Measurements from ENCODE around the gene LMO1.

Gene LMO1

DNA sequence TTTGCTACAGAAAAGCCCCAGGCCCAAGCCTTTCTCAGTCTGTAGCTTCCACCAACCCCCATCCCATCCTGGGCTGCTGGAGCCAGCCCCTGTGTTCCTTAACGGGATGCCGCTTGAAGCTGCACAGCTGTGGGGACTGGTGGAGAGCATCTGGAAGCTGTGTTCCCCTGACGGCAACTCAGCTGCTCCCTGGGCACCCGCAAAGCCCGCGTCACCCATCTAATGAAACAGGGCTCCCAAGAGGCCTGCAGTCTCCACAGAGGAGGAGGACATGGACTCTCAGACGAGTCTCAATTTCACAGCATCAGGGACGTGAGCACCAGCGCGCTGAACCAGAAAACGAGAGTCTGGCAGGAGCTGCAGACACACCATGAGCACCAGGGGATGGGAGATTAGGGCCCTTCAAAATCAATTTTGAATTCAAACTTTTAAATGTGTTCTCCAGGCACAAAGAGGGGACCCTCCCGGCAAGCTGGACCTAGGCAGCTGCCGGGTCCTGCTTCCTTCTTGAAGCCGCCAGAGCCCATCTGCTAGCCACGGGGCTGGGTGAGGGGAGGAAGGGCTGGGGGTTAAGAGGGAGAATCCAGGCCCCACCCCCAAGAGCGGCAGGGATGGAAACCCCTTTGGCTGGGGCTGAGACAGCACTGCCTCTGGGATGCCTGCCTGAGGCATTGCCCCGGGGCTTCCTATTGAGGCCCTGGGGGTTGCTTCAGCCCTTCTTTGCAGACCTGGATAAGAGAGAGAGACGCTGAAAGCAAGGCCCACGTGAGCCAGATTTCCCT, 21.0 kb downstream of the LMO1 start:
- DNase-seq (ENCODE audit: low read depth in 2 of 2), result no peak

DNA sequence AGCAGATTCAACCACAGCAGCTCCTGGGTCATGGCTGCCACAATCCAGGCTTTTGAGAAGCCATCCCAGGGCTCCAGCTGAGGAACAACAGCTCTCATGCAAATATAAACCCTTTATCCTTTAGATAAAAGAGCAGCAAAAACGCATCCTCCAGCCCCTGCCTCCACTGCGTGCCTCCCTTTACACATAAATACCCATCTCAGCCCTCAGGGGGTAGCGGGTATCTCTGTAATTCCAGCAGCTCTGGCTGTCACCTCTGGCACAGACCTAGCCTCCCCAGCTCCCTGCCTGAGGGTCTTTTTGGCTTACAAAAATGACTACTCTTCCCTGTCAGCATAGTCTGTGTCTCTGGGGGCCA, 21.6 kb downstream of the LMO1 start:
- DNase-seq (ENCODE audit: low read depth in 2 of 2), result no peak

DNA sequence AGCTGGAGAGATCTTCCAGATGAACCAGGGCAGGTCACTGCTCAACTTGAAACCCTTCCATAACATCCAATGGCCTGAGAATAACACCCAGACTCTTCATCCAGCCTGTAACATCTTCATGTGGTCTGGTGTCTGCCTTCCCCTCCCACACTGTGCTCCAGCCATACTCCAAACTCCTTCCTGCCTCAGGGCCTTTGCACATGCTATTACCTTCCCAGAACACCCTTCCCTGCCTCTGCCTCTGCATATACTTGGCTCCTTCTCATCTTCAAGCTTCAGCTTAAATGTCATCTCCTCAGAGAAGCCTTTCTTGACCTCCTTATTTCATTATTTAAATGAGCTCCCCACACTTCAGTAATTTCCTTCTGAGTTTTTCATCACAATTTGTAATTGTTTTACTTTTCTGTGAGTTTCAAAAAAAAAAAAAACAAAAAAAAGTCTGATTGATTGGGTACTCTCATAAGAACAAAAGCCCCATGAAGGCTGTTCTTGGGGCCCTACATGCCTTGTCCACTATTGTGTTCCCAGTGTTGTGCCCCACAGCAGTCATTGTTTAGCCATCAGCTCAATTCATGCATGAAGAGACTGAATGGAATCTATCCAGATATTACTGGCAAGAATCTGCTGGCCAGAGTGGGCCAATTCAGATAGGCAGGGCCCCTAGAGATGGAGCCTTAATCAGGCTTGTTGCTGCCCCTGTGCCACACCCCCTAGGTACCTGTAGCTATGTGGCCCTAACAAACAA, 22.1 kb downstream of the LMO1 start:
- no peak for DNase-seq (ENCODE audit: low read depth in 2 of 2)

DNA sequence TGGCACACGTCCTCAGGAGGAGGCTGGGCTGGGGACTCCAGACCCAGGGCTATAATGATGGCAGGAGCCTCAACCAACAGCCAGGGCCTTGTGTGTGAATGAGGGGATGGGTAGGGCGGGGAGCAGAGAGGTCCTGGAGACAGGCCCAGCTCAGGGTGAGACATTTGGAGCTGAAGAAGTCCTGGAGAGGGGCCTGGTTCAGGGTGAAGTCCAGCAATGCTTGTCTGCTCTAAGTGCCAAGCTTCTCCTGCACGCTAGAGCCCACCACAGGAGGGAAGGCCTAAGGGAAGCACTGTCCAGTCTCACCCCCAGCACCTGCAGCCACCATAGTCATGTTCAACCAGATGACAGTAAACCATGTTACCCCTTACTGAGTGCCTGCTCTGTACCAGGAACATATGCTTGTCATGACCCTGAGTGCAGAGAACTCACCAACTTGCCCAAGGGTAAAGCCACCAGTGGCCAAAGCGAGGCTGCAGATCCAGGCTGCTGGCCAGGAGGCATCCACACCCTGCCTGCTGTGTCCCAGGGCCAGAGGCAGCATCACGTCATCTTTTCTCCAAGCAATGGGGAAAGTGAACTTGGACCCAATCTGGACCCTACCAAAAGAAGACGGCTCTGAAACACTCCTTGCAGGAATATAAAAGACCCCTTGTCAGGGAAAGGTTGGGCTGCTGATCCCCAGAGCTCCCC, 24.0 kb downstream of the LMO1 start:
- no peak for DNase-seq (ENCODE audit: low read depth in 2 of 2)

DNA sequence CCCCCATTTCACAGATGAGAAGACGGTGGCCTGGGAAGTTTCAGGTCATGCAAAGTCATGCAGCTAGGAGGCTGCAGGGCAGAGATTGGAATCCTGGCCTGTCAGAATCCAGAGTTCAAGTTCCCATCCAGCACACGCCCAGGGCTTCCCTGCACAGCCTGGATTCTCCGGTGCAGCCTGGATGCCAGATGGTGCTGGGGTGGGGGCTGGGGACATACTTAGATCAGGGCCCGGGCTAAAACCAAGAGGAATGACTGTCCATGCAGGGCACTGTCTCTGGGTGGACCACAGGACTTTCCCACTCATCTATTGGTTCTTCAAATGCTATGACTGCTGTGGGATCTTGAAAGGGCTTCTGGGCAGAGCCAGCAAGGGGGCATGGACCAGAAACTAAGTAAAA, 24.6 kb downstream of the LMO1 start:
- no peak for DNase-seq (ENCODE audit: low read depth in 2 of 2)

DNA sequence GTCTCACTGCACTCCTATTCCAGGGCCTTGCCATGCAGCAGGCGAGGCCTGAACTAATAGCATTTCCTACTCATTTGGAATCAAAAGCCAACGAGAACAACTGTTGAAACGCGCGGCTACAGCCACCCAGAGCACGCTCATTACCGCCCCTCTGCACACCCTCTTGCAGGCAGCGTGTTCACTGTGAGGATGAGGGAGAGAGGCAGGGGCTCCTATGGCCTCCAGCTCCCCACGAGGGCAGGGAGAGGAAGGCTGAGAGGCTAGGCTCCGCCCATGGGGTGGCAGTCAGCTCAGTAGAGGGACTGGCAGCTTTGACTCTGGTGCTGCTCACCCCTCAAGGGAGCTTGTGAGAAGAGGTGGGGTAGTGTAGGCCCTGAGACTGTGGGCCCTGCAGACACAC, 26.2 kb downstream of the LMO1 start:
- no peak for DNase-seq (ENCODE audit: low read depth in 2 of 2)

DNA sequence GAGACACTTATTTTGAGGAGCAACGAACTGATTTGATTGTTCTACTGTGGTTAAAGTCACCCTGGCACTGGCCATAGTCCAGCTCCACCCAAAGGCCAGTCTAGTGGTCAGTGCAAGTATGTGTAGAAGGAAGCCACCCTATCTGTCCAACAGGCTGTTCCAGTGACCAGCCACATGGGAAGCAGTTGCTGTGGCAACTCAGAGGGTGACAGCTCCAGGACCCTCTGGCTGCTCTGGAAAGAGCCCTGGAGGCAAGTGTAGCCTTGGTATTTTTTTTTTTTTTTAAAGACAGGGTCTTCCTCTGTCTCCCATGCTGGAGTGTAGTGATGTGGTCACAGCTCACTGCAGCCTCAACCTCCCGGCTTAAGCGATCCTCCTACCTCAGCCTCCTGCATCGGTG, 27.8 kb downstream of the LMO1 start:
- DNase-seq (ENCODE audit: low read depth in 2 of 2), result no peak

DNA sequence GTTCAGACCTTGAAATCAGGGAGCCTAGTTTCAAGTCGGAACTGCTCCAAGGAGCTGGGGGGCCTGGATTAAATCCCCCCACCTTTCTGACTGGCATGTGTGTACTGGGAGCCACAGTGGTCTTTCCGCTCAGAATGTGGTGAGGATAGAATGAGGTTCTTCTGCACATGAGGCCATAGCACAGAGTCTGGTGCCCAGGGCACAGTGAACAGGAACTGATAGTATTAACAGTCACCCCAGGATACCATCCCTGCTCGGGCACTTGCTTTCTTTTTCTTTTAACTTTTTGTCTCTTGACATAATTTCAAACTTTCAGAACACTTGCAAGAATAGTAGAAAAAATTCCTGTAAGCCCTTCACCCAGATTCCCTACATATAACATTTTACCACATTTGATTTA, 28.8 kb downstream of the LMO1 start:
- no peak for DNase-seq (ENCODE audit: low read depth in 2 of 2)

DNA sequence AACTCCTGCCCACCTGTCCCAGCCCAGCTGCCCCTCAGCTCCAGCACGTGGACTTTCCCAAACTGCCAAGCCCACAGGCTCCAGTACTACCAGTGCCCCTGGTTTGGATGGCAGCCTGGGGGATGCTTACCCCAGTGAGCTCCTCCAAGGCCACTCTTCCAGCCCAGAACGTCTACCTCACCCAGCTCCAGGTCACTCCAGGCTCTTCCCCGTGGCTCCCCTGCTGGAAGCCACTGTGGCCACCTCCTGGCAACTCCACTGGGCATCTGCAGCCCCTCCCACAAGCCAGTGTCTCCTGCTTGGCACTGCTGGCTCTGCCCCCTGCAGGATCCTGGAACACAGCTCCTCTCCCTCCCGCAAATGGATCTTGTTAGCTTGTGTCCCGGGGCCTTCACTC, 29.3 kb downstream of the LMO1 start:
- DNase-seq (ENCODE audit: low read depth in 2 of 2), result no peak

DNA sequence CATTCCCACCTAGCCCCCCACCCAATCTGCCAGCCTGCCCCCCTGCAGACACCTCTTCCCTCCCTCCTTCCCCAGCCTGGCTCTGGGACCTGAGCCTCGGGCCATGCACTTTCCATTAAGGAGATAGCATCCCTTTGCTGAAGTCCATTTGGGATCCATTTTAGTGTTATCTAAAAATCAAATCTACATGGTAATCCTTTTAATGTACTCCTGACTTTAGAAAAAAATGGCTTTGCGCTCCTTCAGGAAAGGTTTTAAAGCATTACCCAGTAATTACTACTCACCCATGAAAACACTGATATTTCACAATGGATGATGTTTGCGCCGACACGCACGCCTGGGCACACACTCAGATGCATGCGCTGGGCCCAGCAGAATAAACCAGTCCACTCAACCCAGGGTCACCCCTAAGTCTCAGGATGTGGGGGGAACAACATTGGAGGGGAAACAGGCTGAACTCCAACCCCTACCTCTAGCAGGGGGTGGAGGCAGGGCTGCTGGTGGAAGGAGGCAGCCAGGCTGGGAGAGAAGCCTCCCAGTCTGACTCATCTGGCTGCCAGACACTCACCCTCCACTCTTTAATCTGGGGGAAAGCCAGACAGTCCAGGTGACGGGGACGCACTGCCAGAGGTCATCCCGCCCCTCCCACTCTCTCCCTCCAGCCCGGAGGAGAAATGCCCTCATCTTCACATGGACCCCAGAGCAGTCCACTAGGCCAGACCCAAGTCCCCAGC, 29.8 kb downstream of the LMO1 start:
- no peak for DNase-seq (ENCODE audit: low read depth in 2 of 2)

DNA sequence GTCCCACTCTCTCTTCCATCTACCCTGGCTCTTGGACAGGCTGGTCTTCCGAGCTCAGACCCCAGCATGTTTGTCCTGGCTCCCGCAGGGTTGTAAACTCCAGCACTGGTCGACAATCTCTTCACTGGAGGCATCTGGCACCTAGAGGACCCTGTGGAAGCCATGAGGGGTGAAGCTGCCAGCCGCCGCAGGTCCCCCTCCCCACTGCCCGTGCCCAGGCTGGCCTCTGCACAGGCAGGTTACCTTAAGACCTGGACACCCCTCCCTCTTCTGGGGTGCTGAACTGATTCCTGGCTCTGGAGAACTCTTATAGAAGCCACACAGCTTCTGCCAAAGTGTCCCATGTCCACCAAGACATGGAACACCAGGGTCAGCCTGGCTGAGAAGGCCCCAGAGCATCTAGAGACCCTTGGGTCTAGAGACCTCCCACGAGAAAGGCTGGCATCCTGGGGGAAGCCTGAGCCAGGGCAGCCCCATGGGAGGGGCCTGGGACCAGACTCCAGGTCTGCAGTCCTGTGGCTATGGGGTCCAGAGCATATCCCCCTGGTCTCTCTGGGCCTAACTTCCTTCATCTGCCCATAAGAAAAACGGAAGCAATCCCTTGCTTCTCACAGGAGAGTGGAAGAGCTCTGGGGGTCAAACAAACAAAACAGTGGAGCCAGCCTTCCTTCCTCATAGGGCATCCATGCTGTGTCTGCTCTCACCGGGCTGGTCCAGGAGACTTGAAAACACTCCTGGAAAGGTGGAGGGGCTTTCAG, 30.6 kb downstream of the LMO1 start:
- DNase-seq (ENCODE audit: low read depth in 2 of 2), result no peak

DNA sequence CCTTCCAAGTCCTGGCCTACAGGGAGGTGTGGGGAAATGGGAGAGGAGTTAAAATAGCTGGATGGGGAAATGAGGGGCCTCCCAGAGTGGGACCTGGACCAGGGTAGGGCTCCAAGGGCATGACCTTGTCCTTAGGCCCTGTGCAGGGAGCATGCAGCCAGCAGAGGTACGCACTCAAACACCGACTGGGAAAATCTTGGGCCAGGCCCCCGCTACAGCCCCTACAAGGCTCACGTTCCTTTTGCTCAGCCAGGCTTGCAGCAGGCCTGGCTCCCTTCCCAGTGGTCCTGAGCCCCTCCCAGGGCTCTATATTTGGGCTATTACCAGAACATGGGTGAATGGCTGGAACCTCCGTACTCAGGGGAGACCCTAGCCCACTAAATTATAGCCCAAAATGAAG, 31.3 kb downstream of the LMO1 start:
- no peak for DNase-seq (ENCODE audit: low read depth in 2 of 2)

DNA sequence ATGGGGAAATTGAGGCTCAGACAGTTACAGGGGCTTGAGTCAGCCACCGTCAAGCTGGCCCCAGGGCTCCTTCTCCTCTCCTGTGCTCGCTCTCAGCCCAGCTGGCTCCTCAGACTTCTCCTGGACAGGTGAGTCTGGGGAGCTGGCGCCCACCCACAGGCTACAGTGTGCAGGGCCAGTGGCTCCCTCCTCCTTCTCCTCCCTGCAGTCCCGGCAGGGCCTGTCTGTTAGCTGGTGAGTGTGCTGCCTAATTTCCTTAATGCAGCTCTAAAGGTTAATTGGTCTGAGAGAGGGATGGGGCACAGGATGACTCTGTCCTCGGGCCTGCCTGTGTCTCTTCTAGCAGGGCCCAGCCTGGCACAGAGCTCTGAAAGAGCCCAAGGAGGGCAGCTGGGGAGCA, 31.7 kb downstream of the LMO1 start:
- no peak for DNase-seq (ENCODE audit: low read depth in 2 of 2)

DNA sequence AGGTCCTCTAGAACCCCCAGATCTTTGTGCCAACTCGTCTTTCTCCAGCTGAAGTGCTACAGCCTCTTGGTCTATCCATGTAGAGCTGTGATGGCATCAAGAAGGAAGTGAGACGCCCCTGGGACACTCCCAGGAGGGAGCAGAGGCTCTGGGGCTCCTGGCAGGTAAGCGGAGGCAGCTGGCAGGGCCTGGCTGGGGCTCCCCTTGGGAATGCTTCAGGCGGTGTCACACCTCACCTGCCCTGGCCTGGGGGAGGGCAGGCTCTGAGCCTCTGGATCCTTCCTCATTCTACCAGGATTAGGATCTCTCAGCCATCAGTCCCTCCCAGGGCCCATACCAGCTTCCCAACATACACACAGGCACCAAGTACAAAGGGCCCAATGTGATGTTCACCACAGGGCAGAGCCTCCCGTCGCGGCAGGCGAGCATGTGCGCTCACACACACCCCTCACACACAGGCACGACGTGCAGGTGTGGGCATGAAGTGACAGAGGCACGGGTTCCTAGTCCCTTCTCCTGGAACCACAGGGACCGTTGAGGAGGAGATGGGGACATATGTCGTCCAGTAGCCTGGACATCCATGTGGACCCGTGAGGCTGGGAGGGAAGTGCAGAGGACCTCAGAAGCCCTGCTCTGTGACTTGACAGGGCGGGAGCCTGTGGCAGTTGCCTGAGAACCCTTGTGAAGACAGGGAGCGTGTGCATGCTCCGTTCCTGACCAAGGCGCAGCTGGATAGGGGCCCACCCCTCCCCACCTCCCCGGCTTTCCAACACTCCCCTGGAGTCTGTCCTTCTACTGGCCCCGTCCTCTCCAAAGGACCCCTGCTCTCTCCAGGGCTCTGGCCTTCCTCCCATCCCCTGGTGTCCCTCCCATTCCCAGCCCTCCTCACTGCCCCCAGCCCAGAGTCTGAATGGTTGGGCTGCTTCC, 32.5 kb downstream of the LMO1 start:
- DNase-seq (ENCODE audit: low read depth in 2 of 2), result no peak

DNA sequence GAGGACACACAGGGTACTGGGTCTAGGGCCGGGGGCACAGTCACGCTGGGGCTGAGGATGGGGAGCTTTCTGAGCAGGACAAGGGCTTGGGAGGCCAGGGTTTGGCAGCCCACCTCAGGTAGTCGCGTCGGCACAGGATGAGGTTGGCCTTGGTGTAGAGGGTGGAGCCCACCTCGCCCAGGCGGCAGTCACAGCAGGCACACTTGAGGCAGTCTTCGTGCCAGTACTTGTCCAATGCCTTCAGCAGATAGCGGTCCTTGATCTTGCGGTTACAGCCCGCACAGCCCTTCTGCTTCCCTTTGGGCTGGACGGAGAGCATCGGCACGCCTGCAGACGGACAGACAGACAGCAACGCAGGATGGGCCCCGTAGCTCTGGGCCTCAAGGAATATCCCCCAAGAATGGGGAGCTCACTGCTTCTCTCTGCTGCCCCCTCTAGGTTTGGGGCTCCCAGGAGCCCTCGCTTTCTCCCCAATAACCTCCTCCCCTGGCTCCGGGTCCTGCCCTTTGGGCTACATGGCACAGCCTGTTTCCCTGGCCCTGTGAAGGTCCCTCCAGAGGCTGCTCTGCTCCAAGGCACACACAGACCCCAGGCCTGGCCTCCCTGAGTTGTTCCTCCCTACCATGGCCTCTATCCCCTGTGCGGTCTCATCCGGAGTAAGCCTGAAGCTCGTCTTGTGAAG, 33.4 kb downstream of the LMO1 start:
- no peak for DNase-seq (ENCODE audit: low read depth in 2 of 2)

DNA sequence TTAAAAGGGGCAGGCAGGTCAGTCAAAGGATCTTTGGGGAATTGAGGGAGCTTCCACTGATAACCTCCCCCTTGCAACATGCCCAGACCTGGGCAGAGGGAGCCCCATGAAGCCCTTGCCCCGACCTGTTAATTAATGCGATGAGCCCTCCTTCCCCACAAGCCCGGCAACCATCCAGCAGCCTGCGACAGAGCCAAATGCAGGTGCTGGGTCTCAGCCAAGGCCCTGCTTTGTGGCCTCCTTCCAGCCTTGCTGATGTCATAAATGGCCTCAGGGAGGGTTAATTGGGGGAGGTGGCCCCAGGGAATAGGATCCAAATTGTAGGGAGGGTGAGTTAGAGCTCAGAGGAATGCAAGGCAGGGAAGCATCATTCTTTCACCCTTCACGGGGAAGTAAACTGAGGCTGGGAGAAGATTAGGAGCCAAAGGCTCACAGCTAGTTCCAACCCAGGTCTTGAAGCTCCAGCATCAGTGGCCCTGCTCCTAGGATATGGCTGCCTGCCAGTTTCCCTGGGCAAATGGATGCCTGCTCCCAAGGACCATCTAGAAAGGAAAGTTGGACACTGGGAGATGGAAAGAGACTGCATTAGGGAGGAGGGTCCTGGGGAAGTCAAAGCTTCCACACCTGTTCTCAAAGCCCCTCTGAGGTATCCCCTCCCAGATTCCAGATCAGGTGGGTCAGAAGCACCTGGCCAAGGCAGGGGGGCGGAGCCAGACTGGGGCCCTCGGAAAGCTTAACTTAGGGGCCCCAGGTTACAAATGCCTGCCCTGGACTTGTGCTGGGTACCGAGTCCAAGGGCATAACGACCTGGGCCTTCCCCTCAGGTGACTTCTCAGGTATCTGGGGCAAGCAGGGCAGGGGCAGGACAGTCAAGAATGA, 34.1 kb downstream of the LMO1 start:
- DNase-seq (ENCODE audit: low read depth in 2 of 2), result no peak

DNA sequence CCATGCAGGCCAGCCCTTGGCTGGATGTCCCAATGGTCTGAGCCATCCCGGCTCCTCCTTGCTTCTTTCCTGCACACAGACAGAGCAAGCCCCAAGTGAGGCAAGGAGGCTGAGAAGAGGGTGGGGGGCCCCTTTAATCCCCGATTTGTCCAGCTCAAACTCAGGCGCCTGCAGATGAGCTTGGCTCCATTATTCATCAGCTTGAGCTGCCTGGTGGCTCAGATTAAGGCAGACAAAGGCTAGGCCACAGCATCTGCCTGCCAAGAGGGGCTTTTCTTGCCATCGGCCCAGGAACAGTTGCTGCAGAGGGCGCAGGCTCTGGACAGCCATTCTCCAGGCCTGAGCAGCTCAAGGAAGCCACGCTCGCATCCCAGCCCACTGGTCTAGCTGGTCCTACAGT, 35.4 kb downstream of the LMO1 start:
- no peak for DNase-seq (ENCODE audit: low read depth in 2 of 2)

DNA sequence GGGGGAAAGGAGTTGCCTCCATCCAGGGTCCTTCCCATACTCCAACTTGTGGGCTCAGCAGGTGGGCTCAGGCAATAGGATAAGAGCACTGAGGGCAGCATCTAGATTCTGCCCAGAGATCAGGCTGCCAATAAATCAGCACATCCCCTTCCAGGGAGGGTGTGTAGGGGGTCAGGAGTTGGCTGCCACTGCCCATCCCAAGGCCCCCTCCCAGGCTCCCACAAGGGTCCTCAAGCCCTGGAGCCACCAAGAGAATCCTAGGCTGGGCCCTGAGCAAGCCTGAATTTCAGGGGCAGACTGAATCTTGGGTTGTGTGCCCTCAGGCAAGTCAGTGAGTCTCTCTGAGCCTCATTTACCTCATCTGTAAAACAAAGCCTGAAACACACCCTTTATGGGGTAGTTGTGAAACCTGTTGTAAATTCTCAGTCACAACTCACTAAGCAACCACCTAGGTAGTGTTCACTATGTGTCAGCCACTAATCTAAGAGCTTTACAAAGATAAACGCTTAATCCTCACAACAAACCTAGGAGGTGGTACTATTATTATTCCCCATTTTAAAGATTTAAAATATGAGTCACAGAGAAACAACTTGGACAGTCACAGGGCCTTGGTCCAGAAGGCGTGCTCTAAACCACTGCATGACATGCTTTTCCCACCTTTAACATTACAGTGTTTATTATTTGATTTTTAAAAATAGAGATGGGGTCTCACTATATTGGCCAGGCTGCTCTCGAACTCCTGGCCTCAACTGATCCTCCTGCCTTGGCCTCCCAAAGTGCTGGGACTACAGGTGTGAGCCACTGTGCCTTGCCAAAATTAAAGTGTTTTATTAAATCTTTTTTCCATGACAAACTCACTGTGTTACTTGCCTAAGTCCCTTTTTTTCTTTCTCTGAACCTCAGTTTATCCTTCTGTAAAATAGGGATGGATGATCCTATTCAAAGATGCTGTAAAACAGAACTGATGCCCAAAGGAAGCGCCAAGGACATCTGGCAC, 36.2 kb downstream of the LMO1 start:
- no peak for DNase-seq (ENCODE audit: low read depth in 2 of 2)
